Measurements from ENCODE around the gene UTS2R.
"Not testable (repeated sequence)": the region's sequence is repeated elsewhere in the genome, so short reads cannot be mapped to it uniquely, and the experiment has no call there.

Gene UTS2R

DNA sequence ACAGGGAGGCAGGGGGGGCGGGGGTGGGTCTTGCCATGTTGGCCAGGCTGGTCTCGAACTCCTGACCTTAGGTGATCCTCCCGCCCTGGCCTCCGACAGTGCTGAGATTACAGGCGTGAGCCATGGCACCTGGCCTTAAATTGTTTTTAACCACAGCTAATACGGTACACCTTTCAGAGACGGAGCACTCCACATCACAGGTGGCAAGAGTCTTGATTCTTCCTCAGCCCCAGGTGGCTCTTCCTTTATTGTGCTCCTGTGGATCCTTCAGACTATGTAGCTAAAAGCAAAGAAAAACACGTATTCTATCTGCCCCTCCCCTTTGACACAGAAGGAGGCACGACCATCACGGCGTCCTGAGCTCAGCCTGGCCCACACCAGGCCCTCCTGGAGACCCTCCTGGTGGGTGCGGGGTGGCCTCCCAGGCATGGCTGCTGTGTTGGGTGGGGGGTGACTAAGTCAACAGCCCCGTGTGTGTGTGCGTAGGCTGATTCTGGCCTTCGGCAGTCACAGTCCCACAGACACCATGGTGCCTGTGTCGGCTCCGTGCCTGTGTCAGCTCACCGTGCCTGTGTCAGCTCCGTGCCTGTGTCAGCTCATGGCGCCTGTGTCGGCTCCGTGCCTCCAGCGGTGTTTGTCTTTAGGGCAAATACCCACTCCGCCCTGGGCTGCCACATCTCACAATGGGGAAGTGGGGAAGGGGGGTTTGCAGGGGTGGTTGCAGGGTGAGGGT is 27.2 kb upstream of the UTS2R start:
- no peak for DNase-seq (ENCODE audit: low read depth)
- TF ChIP-seq, protein P1, sequence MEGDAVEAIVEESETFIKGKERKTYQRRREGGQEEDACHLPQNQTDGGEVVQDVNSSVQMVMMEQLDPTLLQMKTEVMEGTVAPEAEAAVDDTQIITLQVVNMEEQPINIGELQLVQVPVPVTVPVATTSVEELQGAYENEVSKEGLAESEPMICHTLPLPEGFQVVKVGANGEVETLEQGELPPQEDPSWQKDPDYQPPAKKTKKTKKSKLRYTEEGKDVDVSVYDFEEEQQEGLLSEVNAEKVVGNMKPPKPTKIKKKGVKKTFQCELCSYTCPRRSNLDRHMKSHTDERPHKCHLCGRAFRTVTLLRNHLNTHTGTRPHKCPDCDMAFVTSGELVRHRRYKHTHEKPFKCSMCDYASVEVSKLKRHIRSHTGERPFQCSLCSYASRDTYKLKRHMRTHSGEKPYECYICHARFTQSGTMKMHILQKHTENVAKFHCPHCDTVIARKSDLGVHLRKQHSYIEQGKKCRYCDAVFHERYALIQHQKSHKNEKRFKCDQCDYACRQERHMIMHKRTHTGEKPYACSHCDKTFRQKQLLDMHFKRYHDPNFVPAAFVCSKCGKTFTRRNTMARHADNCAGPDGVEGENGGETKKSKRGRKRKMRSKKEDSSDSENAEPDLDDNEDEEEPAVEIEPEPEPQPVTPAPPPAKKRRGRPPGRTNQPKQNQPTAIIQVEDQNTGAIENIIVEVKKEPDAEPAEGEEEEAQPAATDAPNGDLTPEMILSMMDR (IDR thresholded peaks at IDR 0.05; ENCODE audit: insufficient read depth, low read depth, low read length, missing control alignments): no peak
- H3K4me3 ChIP-seq (ENCODE audit: low read length): no peak overlapping the region

DNA sequence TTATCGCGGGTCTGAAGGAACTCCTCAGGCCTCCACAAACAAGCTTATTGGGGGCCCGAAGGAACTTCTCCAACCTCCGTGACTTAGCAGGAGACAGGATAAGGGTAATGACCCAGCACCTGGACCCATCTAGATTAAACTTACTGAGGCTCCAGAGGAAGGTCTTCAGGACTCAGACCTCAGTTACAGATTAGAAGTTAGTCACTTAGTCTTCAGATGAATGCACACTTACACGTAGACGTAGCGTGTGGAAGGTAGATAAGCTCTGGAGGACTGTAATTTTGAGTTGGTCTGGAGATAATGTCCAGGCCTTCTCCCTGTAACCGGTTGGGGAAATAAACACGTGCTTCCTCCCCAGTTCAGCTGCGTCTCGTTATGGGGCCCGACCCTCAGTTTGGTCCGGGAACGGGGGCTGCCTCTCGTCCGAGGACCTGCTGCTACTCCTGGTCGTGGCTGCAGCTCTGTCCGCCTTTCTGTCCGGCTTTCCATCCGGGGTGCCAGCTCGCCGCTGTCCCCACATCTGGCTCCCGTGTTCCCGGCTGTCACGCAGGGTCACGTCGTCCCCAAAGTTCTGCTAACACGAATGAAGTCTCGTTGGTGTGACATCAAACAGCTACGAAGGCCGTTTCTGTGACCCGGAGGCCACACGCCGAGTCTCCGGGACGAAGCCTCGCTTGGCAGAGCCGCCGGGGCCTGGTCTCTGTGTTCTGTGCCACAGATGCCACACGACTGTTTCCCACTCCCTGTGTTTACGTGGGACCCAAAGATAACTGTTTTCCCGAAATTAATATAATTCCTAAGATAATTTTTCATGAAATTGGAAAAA is 26.2 kb upstream of the UTS2R start:
- no peak for DNase-seq (ENCODE audit: low read depth)
- no peak overlapping the region for H3K4me3 ChIP-seq (ENCODE audit: low read length)
- TF ChIP-seq, protein P1 (IDR thresholded peaks at IDR 0.05; ENCODE audit: insufficient read depth, low read depth, low read length, missing control alignments): no peak

DNA sequence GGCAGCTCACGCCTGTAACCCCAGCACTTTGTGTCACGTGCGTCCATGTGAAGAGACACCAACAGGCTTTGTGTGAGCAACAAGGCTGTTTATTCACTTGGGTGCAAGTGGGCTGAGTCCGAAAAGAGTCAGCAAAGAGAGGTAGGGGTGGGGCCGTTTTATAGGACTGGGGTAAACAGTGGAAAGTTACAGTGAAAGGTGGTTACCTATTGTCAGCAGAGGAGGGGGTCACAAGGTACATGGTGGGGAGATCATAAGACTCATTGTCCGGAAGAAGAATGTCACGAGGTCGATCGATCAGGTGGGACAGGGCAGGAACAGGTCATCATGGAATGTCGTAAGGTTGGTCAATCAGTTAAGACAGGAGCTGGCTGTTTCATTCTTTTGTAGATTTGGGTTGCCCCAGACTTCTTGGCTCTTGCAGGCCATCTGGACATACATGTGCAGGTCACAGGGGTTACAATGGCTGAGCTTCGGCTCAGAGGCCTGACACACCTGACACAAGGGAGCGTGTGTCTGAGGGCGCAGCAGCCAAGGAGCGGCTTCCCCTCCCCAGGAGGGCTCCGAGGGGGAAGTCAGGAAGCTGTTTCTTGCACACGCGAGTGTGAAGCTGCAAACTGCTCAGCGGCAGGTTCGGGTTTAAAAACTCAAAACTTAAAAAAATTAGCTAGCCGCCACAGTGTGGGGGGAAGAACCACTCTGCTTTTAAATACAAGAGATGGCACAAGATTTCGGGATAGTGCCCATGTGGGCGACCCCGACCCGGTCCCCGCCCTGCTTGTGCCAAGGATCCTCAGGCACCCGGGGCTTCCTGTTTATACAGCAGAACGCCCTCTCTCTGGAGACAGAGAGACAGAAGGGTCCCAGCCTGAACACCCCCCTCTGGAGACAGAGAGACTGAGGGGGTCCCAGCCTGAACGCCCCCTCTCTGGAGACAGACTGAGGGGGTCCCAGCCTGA is 24.9 kb upstream of the UTS2R start:
- TF ChIP-seq, protein P1 (IDR thresholded peaks at IDR 0.05; ENCODE audit: insufficient read depth, low read depth, low read length, missing control alignments): no peak
- H3K4me3 ChIP-seq (ENCODE audit: low read length): no peak overlapping the region
- no peak for DNase-seq (ENCODE audit: low read depth)

DNA sequence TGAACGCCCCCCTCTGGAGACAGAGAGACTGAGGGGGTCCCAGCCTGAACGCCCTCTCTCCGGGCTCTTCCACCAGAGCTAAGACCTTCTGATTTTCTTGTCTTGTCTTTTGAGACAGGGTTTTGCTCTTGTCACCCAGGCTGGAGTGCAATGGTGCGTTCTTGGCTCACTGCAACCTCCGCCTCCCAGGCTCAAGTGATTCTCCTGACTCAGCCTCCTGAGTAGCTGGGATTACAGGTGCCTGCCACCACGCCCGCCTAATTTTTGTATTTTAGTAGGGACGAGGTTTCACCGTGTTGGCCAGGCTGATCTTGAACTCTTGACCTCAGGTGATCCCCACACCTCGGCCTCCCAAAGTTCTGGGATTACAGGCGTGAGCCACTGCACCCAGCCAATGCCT is 23.6 kb upstream of the UTS2R start:
- not testable (repeated sequence) for DNase-seq (ENCODE audit: low read depth); H3K4me3 ChIP-seq (ENCODE audit: low read length)

DNA sequence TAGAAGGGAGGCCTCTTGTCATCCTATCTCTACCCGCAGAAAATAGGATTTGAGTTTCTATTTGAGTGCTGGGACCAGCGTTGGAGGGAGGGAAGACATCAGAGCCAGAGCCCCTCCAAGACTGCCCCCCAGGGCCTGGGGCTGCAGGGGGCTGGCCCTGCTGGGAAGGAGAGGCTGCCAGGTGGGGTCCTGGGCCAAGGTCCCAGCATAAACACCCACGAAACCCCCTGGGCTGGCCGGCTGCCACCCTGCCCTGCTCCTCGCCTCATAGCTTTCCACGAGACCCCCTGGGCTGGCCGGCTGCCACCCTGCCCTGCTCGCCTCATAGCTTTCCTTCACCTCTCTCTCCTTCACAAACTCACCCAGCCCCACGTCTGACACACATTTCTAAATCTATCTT is 23.1 kb upstream of the UTS2R start:
- DNase-seq (ENCODE audit: low read depth): no peak
- H3K4me3 ChIP-seq (ENCODE audit: low read length): no peak overlapping the region
- TF ChIP-seq, protein P1 (IDR thresholded peaks at IDR 0.05; ENCODE audit: insufficient read depth, low read depth, low read length, missing control alignments): no peak

DNA sequence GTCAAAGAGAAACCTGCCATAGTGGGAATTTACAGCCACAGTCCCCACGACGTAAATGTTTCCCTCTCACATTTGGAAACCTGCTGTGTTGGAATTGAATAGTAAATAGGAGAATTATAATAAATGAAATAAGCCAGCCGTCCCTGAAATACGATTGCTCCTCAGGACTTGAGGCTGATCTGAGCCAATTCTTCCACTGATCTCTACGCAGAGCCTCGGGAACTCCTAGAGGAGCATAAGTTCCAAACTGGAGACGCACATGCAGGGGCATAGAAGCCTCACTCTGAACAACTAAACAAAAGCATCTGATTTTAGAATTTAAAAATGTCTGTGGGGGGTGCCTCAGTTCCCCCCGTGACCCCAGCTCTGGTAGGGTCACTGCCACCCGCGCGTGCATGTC is 22.7 kb upstream of the UTS2R start:
- no peak overlapping the region for H3K4me3 ChIP-seq (ENCODE audit: low read length)
- DNase-seq (ENCODE audit: low read depth): no peak
- TF ChIP-seq, protein P1 (IDR thresholded peaks at IDR 0.05; ENCODE audit: insufficient read depth, low read depth, low read length, missing control alignments): no peak

DNA sequence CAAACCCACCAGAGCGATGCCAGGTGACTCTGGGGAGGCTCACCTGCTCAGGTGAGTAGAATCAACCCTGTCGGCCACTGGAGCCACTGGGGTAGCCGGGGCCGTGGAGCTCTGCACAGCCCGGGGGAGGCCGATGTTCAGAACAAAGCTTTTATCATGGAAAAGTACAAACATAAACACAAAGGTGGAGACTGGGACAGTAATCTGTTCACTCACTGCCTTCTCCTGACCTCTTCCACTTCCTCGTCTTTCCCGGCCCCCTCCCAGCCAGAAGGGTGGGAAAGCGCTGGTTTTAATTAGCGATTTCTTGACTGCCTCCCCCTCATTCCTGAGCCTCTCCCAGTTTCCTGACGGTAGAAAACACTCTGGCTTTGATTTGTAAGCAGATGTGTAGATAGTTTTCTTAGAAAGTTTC is 22.3 kb upstream of the UTS2R start:
- no peak overlapping the region for H3K4me3 ChIP-seq (ENCODE audit: low read length)
- DNase-seq (ENCODE audit: low read depth): no peak
- TF ChIP-seq, protein P1 (IDR thresholded peaks at IDR 0.05; ENCODE audit: insufficient read depth, low read depth, low read length, missing control alignments): no peak
